Measurements from ENCODE around the gene FAT2. TPM values are rescaled to one million over a fixed set of nuclear protein-coding genes. Genes with fewer than 3 reads are reported as not detected.

The FAT2 gene, protein sequence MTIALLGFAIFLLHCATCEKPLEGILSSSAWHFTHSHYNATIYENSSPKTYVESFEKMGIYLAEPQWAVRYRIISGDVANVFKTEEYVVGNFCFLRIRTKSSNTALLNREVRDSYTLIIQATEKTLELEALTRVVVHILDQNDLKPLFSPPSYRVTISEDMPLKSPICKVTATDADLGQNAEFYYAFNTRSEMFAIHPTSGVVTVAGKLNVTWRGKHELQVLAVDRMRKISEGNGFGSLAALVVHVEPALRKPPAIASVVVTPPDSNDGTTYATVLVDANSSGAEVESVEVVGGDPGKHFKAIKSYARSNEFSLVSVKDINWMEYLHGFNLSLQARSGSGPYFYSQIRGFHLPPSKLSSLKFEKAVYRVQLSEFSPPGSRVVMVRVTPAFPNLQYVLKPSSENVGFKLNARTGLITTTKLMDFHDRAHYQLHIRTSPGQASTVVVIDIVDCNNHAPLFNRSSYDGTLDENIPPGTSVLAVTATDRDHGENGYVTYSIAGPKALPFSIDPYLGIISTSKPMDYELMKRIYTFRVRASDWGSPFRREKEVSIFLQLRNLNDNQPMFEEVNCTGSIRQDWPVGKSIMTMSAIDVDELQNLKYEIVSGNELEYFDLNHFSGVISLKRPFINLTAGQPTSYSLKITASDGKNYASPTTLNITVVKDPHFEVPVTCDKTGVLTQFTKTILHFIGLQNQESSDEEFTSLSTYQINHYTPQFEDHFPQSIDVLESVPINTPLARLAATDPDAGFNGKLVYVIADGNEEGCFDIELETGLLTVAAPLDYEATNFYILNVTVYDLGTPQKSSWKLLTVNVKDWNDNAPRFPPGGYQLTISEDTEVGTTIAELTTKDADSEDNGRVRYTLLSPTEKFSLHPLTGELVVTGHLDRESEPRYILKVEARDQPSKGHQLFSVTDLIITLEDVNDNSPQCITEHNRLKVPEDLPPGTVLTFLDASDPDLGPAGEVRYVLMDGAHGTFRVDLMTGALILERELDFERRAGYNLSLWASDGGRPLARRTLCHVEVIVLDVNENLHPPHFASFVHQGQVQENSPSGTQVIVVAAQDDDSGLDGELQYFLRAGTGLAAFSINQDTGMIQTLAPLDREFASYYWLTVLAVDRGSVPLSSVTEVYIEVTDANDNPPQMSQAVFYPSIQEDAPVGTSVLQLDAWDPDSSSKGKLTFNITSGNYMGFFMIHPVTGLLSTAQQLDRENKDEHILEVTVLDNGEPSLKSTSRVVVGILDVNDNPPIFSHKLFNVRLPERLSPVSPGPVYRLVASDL (N-terminal part only)
- not detected for total RNA-seq

DNA sequence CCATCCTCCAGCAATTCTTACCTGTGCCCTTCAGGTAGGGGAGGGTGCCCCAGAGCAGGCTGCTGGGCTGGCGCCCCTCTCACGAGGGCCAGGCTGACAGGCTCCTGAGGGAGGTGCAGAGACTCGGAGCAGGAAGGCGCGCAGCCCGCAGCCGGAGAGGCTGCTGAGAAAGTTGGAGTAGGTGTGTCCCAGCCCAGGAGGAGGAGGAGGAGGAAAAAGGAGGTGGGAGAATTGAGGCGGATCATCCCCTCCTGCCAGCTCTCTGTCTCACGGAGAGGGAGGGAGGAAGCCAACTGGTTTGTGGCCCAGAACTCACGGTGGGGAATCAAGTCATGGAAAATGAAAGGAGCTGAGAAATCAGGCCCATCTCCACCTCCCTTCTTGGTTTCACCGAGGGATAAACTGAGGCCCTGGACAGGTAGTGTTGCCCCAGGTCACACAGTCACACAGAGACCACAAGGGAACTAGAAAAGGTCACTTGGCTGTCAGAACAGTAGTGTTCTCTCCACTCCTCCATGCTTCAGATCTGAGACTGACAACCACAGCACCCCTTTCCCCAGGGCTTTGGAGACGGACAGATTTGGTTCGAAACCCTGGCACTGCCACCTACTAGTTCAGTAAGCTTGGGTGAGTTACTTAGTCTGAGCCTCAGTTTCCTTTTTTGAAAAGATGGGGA is at the start of gene FAT2:
Gene FAT2 (minus strand): TSS at position 188 of the 676 bp plus-strand sequence. CDS start 22,400 bp downstream, outside the sequence.
- Mint-ChIP-seq H3K27me3 (no peaks in the 10 kb centered on the region), H3K27ac (no peak within 1 kb of the TSS), H3K4me1 (no peaks in the 10 kb centered on the region), H3K9me3 (ENCODE audit: low read depth) (no peaks in the 10 kb centered on the region), H3K36me3 (no peaks in the 10 kb centered on the region), H3K4me3 (no peak within 1 kb of the TSS)
- no peak for ATAC-seq
- DNase-seq: no peak
- CTCF ChIA-PET: no interaction called here

DNA sequence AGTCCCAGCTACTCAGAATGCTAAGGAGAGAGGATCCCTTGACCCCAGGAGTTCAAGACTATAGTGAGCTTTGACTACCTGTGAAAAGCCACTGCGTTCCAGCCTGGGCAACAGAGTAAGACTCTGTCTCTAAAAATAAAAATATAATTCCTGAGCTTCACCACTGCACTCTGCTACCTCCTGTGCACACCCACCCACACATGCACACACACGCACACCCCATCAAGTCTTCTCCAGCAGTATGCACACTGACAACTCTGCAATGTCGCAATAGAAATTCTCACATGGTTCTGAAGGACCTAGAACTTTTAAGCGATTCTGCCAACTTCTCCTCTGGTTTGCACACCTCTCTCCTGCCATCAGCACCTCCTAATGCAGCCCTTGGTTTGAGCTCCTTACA is 47.5 kb upstream of the FAT2 start:
- H3K27me3 Mint-ChIP-seq: peaks cover 12% of the 10 kb centered on the region
- H3K9me3 Mint-ChIP-seq (ENCODE audit: low read depth): peaks cover 2% of the 10 kb centered on the region
- no peak overlapping the region for H3K4me3 Mint-ChIP-seq
- ATAC-seq (no peak), DNase-seq (no peak)
- no peaks in the 10 kb centered on the region for H3K36me3 Mint-ChIP-seq
- CTCF ChIA-PET: interaction anchor here (2.7 kb wide), 1 partner anchor 13 kb away, joined by 9 read pairs; no protein-coding TSS in a partner anchor
- H3K4me1 Mint-ChIP-seq: peaks cover 7% of the 10 kb centered on the region
- H3K27ac Mint-ChIP-seq: no peak overlapping the region

DNA sequence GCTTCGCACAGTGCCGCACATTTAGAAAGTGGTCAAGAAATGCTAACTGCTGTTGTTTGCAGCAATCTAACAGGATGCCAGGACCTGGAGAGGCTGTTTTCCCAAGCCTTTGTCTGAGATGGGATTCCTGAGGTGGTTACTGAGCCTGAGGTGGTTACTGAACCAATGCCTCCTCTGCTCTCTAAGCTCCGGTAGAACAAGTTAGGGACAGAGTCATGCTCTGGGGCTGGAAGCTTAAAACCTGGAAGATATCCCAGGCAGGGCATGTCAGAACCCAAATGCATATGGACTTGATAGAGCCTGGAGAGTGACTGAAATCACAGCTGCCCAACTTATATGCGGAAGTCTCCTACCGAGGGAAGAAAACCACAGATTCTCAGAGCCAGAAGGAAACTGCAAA is 46.5 kb upstream of the FAT2 start:
- Mint-ChIP-seq H3K4me1 (peaks cover 7% of the 10 kb centered on the region), H3K36me3 (no peaks in the 10 kb centered on the region), H3K9me3 (ENCODE audit: low read depth) (peaks cover 2% of the 10 kb centered on the region), H3K27ac (no peak overlapping the region), H3K4me3 (no peak overlapping the region), H3K27me3 (peaks cover 10% of the 10 kb centered on the region)
- DNase-seq: no peak
- no peak for ATAC-seq
- CTCF ChIA-PET: interaction anchor here (2.7 kb wide), 1 partner anchor 14 kb away, joined by 9 read pairs; no protein-coding TSS in a partner anchor

DNA sequence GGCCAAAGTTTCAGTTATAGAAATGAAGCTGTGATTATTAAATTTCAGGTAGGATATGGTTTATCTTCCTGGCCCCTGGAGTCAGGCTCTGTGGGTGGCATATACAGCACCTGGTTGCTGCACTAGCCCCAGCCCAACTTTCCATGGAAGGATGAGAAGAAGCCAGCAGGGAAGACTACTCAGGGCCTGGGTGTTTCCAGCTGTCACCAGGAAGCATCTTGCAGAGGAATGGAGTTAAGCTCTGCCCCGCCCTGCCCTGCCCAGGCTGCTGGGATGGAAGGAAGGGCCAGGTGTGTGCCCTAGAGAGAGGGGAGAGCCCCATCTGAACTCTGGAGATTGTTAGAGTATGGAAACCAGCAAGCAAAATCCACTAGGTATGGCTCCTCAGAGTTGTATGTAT is 42.8 kb upstream of the FAT2 start:
- Mint-ChIP-seq H3K9me3 (ENCODE audit: low read depth) (no peaks in the 10 kb centered on the region), H3K4me3 (no peak overlapping the region), H3K4me1 (no peaks in the 10 kb centered on the region), H3K36me3 (no peaks in the 10 kb centered on the region), H3K27me3 (peaks cover 9% of the 10 kb centered on the region), H3K27ac (no peak overlapping the region)
- CTCF ChIA-PET: interaction anchor here (1.7 kb wide), 1 partner anchor 18 kb away, joined by 7 read pairs; no protein-coding TSS in a partner anchor
- DNase-seq (no peak), ATAC-seq (no peak)

DNA sequence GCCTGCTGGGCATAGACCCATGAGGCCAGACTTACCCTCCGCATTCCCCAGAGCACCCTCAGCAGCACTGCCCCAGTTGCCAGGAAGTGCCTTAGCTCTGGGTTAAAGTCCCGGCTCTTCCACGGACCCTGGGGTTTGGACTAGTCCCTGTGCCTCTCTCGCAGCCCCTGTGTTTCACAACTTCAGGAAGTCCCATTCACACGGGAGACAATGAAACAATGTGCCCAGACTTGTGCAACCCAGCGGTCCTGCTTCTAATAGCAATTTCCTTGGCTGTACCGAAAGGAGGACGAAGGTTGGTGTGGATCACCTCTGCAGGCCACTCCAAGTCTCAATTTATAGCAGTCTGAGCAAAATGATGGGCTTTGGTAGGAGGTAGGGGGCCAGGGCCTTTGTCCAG is 41.8 kb upstream of the FAT2 start:
- DNase-seq: no peak

DNA sequence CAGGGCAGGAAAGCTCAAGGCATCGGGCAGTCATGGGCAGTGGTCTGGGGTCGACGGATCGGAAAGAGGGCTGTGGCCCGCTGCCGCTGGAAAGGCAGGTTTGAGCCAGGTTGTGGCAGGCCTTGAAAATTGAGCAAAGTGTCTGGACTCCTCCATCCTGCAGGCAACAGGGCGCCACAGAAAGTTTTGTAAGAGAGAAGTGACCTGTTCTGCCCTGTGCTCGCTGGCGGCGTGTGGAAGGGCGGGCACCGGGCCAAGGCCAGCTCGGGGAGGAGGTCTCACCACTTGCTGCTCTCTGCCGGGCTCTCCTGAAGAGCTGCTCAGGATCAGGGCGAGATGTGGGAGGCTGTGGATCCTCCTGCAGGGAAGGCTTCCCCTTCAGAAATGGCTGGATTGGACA is 41.4 kb upstream of the FAT2 start:
- no peaks in the 10 kb centered on the region for H3K36me3 Mint-ChIP-seq
- DNase-seq: no peak
- ATAC-seq: no peak

More for the DNA sequence above, 41.8 kb upstream of the FAT2 start:
- no peak for ATAC-seq
- no peak overlapping the region for H3K4me3 Mint-ChIP-seq
- peaks cover 6% of the 10 kb centered on the region for H3K27me3 Mint-ChIP-seq
- H3K9me3 Mint-ChIP-seq (ENCODE audit: low read depth): no peaks in the 10 kb centered on the region
- H3K27ac Mint-ChIP-seq: no peak overlapping the region
- no peaks in the 10 kb centered on the region for H3K36me3 Mint-ChIP-seq
- no peaks in the 10 kb centered on the region for H3K4me1 Mint-ChIP-seq
- CTCF ChIA-PET: interaction anchor here (1.7 kb wide), 1 partner anchor 19 kb away, joined by 7 read pairs; no protein-coding TSS in a partner anchor

DNA sequence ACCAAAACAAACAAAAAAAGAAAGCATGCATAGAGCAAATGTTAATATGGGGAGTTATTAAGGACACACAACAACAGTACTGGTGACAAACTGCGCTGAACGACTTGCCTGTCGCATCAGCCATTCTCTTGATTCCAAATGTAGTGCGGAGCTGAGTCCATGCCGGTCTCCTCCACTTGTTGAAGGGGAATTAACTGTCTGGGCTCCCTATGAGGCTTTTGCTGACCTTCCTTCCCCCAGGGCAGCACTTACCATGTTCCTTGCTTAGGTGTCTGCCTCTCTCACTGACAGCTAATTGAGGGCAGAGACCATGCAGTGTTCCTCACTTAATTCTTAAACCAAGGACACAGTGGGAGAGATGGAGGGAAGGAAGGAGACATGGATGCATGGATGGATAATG is 40.8 kb upstream of the FAT2 start:
- Mint-ChIP-seq H3K4me3 (no peak overlapping the region), H3K36me3 (no peaks in the 10 kb centered on the region), H3K4me1 (no peaks in the 10 kb centered on the region), H3K27me3 (peaks cover 6% of the 10 kb centered on the region), H3K27ac (no peak overlapping the region), H3K9me3 (ENCODE audit: low read depth) (no peaks in the 10 kb centered on the region)
- CTCF ChIA-PET: no interaction called here
- ATAC-seq (no peak), DNase-seq (no peak)

More for the DNA sequence above, 41.4 kb upstream of the FAT2 start:
- Mint-ChIP-seq H3K27ac (no peak overlapping the region), H3K9me3 (ENCODE audit: low read depth) (no peaks in the 10 kb centered on the region), H3K27me3 (peaks cover 6% of the 10 kb centered on the region), H3K4me1 (no peaks in the 10 kb centered on the region), H3K4me3 (no peak overlapping the region)
- CTCF ChIA-PET: no interaction called here

DNA sequence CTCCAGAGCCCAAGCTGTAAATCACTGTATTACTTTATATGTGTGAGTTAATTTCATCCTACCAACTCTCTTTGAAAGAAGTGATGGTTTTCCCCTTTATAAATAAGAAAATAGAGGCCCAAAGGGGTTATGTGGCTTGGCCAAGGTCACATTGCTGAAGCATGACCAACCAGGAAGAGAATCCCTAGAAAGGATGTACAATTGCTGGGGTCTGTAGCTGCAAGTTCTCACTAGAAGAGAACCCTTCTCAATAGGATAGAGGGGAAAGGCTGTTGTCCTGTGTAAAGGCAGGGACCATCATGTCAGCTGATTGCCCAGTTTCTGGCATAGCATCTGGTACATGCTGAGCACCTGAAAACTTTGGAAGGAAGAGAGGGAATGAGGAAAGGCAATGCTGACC is 39.0 kb upstream of the FAT2 start:
- H3K27ac Mint-ChIP-seq: no peak overlapping the region
- no peaks in the 10 kb centered on the region for H3K9me3 Mint-ChIP-seq (ENCODE audit: low read depth)
- DNase-seq (no peak), ATAC-seq (no peak)
- peaks cover 3% of the 10 kb centered on the region for H3K27me3 Mint-ChIP-seq
- no peaks in the 10 kb centered on the region for H3K36me3 Mint-ChIP-seq
- no peaks in the 10 kb centered on the region for H3K4me1 Mint-ChIP-seq
- CTCF ChIA-PET: no interaction called here
- H3K4me3 Mint-ChIP-seq: no peak overlapping the region

DNA sequence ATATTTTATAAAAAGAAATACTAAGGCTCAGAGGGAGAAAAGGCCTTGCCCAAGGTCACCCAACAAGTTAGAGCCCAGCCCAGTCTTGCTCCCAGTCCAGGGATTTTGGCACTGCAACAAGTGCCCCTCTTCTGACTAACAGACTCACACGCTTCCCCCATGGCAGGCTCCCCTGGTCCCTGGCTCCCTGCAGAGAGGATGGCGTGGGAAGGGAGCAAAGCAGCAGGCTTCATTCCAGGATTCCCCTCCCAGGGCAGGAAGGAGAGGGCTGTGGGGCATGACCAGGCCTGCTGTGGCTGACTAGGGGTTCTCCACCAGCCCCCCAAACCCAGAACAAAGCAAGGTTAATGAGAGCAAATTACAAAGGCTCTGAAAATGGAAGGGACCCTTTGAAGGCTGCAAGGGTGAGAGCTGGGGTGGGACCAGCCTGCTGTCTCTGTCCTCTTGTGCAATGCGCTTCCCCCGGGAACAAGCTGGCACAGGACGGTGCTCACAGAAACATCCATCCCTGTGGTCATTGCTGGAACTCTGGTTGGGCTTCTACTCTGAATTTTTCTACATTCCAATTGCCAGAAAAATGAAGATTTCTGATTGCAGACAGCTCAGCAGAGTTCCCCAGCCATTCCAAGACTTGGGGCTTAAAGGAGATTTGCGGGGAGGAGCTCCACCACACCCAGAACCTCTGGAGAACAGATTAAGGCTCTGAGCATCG is 37.1 kb upstream of the FAT2 start:
- Mint-ChIP-seq H3K27me3 (peaks cover 5% of the 10 kb centered on the region), H3K27ac (no peak overlapping the region), H3K4me1 (no peaks in the 10 kb centered on the region), H3K9me3 (ENCODE audit: low read depth) (no peaks in the 10 kb centered on the region), H3K4me3 (no peak overlapping the region), H3K36me3 (no peaks in the 10 kb centered on the region)
- no peak for ATAC-seq
- CTCF ChIA-PET: no interaction called here
- no peak for DNase-seq

DNA sequence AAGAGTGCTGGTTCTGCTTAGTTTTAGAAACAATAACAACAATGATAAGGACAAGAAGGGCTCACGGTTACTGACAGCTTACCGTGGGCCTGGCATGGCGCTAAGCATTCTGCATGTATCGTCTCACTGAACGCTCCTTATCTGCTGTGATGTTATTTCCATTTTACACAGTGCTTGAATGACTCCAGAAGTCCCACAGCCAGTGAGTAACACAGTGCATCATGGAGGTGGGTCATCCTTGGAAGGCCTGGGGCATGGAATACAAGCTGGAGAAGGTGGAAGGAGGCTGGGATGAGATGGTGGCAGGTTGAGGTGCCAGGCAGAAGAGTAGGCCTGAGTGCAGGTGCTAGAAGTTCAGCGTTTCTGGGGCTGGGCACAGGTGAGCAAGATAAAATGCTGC is 36.5 kb upstream of the FAT2 start:
- Mint-ChIP-seq H3K27me3 (peaks cover 5% of the 10 kb centered on the region), H3K4me1 (no peaks in the 10 kb centered on the region), H3K27ac (no peak overlapping the region), H3K4me3 (no peak overlapping the region), H3K9me3 (ENCODE audit: low read depth) (no peaks in the 10 kb centered on the region), H3K36me3 (no peaks in the 10 kb centered on the region)
- CTCF ChIA-PET: interaction anchor here (2.4 kb wide), 1 partner anchor 20 kb away, joined by 6 read pairs; no protein-coding TSS in a partner anchor
- no peak for ATAC-seq
- no peak for DNase-seq

DNA sequence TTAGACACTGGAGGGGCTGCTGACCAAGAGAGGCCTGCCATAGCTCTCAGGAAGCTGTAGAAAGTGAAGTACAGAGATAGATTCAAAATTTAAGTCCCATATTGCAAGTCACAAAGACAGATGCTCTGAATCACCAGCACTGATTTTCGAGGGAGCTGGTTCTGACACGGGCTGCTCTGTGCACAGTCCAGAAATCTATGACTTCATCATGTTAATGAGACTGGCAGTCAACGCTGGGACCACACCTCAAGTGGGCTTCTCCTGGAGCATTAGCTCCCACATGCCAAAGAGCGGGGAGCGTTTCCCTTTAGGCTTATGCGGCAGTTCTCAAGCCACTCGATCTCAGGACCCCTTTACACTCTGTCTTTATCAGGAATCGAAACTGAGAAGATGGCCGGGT is 34.2 kb upstream of the FAT2 start:
- peaks cover 12% of the 10 kb centered on the region for H3K27me3 Mint-ChIP-seq
- CTCF ChIA-PET: interaction anchor here (2.4 to 2.6 kb wide), 2 partner anchors 18 to 27 kb away, joined by 6 to 9 read pairs; no protein-coding TSS in a partner anchor
- H3K4me3 Mint-ChIP-seq: no peak overlapping the region
- ATAC-seq: no peak
- no peaks in the 10 kb centered on the region for H3K36me3 Mint-ChIP-seq
- H3K27ac Mint-ChIP-seq: no peak overlapping the region
- no peak for DNase-seq
- no peaks in the 10 kb centered on the region for H3K9me3 Mint-ChIP-seq (ENCODE audit: low read depth)
- H3K4me1 Mint-ChIP-seq: no peaks in the 10 kb centered on the region

DNA sequence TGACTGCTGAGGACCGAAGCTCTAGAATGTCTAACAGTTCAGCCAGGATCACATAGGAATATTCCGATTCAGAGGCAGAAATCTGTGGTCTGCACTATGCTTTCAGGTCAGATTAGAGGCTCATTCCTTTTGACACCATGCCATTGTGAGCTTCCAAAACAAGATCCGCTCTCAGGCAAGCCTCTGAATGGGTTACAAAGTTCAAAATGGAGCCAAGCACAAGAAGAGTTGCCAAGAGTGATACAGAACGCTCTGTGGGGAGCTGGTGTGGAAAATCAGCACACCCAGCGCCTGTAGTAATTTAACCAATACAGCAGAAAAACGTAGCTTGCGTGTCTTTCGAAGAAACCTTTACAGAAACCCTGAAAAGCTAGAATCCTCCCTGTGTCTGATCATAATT is 33.3 kb upstream of the FAT2 start:
- ATAC-seq: no peak
- Mint-ChIP-seq H3K4me1 (no peaks in the 10 kb centered on the region), H3K27me3 (peaks cover 10% of the 10 kb centered on the region), H3K9me3 (ENCODE audit: low read depth) (no peaks in the 10 kb centered on the region), H3K4me3 (no peak overlapping the region), H3K36me3 (no peaks in the 10 kb centered on the region), H3K27ac (no peak overlapping the region)
- DNase-seq: no peak
- CTCF ChIA-PET: interaction anchor here (2.6 kb wide), 1 partner anchor 28 kb away, joined by 9 read pairs; no protein-coding TSS in a partner anchor

Measured in activated CD8-positive, alpha-beta memory T cell treated with anti-CD3 and anti-CD28 coated beads, Interleukin-2, amount 10 ng/mL, durations not matched to agents 7 days and 5 days (primary cell).